Naive B cell (primary cell): ENCODE measurements around the gene CEP164. TPM values are rescaled to one million over a fixed set of nuclear protein-coding genes. Genes with fewer than 3 reads are reported as not detected.

Source experiments
- polyA plus RNA-seq, 6 donors: library from polyadenylated mRNA; unstranded; fragments of 300-500 nt; fragmentation: Illumina TruSeq; gene quantifications; one replicate each; pipeline ENCODE4 v1.2.3, GENCODE V29; 2021; ENCODE audit warnings: low read depth in 6 of 6

The CEP164 gene
- polyA plus RNA-seq, 6 donors from 2014 or later: 4.7 to 24.4 (median 13.6) TPM

Other genes with a start within 250 kb of the CEP164 start
- 10 to 100 TPM; 27.7 to 52.1 (median 35.6) TPM for gene SIK3, start 229.4 kb upstream of the CEP164 start, polyA plus RNA-seq
- 10 to 100 TPM; 18.0 to 23.3 (median 20.9) TPM for gene PAFAH1B2, start 183.6 kb upstream of the CEP164 start, polyA plus RNA-seq
- 100 to 1,000 TPM in 1 of 6 donors, 10 to 100 TPM in 5; 19.2 to 126 (median 80.7) TPM for gene SIDT2, start 149.1 kb upstream of the CEP164 start, polyA plus RNA-seq
- gene TAGLN, start 128.5 kb upstream of the CEP164 start, polyA plus RNA-seq: 10 to 100 TPM in 2 of 6 donors, 1 to 10 TPM in 3, not detected in 1; 5.2 to 11.5 (median 6.8) TPM
- 10 to 100 TPM; 27.8 to 61.9 (median 32.2) TPM for gene PCSK7, start 95.8 kb upstream of the CEP164 start, polyA plus RNA-seq
- gene RNF214, start 95.2 kb upstream of the CEP164 start, polyA plus RNA-seq: 10 to 100 TPM in 4 of 6 donors, 1 to 10 TPM in 2; 1.4 to 15.5 (median 13.4) TPM
- 1 to 10 TPM in 1 of 6 donors, under 1 TPM in 3, not detected in 2; 0.29 to 1.2 (median 0.58) TPM for gene BACE1-AS, start 36.5 kb upstream of the CEP164 start, polyA plus RNA-seq
- gene BACE1, start 11.6 kb upstream of the CEP164 start, polyA plus RNA-seq: 1 to 10 TPM in 1 of 6 donors, under 1 TPM in 2, not detected in 3; 0.05 to 1.0 (median 0.07) TPM